Activated T-cell treated with anti-CD3 and anti-CD28 coated beads for 24 hours (primary cell): Measurements from ENCODE around the gene TMEM258.
A peak's percentile ranks its signal among the peaks of the same experiment; 100 is the strongest.

Experiments used
- DNase-seq: peaks from one replicate; pipeline ENCODE4 v3.0.0-alpha.2; 2020; ENCODE audit warnings: low read depth

Gene TMEM258

GRCh38 chr11:61795459-61795858 lies 3.1 kb upstream of the TMEM258 start:
- no peak for DNase-seq

DNA sequence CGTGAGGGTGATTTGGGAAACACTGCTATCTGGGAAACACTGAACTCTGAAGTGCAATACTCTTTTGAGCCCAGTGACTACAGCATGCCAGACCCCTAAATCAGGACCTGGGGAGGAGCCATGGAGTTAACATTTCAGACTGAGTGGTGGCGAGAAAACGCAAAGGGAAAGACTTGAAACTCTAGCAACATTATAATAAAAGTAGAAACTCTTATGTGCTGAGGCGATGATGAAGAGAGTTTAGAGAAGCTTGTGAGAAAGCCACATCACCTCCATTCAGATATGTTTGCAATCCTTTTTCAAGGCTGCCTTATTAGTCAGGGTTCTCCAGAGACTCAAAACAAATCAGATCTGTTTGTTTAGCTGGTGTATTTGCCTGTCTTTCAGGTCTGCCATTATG lies 2.2 kb upstream of the TMEM258 start:
- DNase-seq: no peak

GRCh38 chr11:61793829-61794204 lies 1.4 kb upstream of the TMEM258 start:
- no peak for DNase-seq

DNA sequence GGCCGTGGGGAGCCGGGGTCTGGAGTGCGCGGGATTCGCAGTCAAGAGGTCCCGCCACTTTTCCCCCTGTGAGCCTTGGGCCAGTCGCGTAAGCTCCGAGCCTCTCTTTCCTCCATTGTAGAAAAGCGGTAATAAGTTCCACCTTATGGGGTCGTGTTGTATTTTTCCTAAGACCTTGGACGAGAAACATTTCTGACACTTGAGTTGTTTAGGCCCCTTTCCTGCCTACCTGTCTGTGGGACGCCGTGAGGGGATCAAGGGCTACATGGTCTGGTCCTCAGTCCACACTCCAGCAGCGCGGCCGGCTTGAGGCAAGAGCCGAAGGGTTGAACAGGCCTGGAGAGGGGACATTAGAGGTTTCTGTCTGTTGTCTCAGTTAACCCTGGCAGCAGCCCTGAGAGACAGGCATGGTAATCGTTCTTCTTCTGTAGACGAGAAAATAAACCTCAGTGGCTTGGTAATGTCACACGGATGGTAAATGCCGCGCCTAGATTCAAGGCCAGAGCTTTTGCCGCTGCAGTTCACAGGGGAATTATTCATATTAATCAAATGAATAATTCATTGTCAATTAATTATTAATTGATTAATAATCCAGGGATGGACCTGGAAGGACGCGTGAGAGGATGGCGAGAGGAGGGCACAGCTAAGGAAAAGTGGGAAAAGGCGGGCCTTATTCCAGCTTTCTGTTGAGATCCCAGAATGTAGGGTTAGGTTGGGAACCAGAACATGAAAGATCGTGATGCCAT lies 857 bp upstream of the TMEM258 start:
- no peak for DNase-seq

GRCh38 chr11:61791737-61792309 lies 576 bp downstream of the TMEM258 start:
- no peak for DNase-seq

- no peak for DNase-seq
Measured at GRCh38 chr11:61787928-61788491, 4.4 kb downstream of the TMEM258 start.

- DNase-seq: no peak
Measured at GRCh38 chr11:61785837-61786402, 6.5 kb downstream of the TMEM258 start.

- no peak for DNase-seq
Measured at GRCh38 chr11:61784506-61784805, 7.9 kb downstream of the TMEM258 start.

GRCh38 chr11:61783717-61784505 lies 8.5 kb downstream of the TMEM258 start:
- DNase-seq: no peak

GRCh38 chr11:61782841-61783240 lies 9.6 kb downstream of the TMEM258 start:
- no peak for DNase-seq

- DNase-seq: no peak
Measured at GRCh38 chr11:61782299-61782698, 10.1 kb downstream of the TMEM258 start.

- DNase-seq: no peak
Measured at GRCh38 chr11:61781585-61781984, 10.8 kb downstream of the TMEM258 start.

- no peak for DNase-seq
Measured at GRCh38 chr11:61780581-61781162, 11.7 kb downstream of the TMEM258 start.

- no peak for DNase-seq
Measured at GRCh38 chr11:61779666-61780525, 12.5 kb downstream of the TMEM258 start.

- no peak for DNase-seq
Measured at GRCh38 chr11:61778920-61779650, 13.3 kb downstream of the TMEM258 start.

DNA sequence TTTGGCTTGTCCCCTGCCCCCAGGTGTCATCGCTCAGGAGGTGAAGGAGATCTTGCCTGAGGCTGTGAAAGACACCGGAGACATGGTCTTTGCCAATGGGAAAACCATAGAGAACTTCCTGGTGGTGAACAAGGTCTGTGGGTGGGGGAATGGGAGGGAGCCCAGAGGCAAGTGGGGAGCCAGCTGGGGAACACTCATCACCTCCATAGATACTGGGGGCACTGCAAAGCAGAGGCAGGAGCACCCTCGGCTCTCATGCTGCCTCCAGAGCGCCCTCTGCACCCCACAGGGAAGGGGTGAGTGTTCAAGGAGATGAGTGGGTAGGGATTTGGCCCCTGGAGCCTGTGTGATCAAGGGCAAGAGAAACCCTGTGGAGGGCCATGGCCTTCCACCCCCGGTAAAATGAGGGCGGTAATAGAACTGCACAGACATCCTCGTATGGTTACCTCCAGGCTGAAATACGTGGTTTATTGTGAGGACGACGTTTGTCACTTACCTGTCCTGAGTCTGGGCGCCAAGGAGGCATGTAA lies 14.0 kb downstream of the TMEM258 start:
- DNase-seq: no peak

GRCh38 chr11:61777234-61778090 lies 14.9 kb downstream of the TMEM258 start:
- DNase-seq: peak; percentile 45

- peak; percentile 53 for DNase-seq
Measured at GRCh38 chr11:61776561-61777075, 15.8 kb downstream of the TMEM258 start.
